Activated T-helper 17 cell treated with anti-CD3 and anti-CD28 coated beads, Interleukin-2, amount 50 U/mL, for 72 hours (primary cell): ENCODE measurements around the gene SHC4. TPM values are rescaled to one million over a fixed set of nuclear protein-coding genes. Genes with fewer than 3 reads are reported as not detected.

Experiments
- ATAC-seq: fragments of 150-1000 bp; cut with Tn5 transposase; replicated peaks from 2 replicates; pipeline ENCODE4 v1.10.0; 2021; ENCODE audit warnings: mild to moderate bottlenecking, moderate library complexity
- H3K27ac Mint-ChIP-seq: one replicate; pipeline ENCODE4 v1.8.0; 2022; ENCODE audit warnings: mixed read lengths
- H3K27me3 Mint-ChIP-seq: one replicate; pipeline ENCODE4 v1.8.0; 2022; ENCODE audit warnings: mixed read lengths
- H3K36me3 Mint-ChIP-seq: one replicate; pipeline ENCODE4 v1.8.0; 2022; ENCODE audit warnings: low read depth, mild to moderate bottlenecking, mixed read lengths
- H3K4me1 Mint-ChIP-seq: one replicate; pipeline ENCODE4 v1.8.0; 2022; ENCODE audit warnings: mixed read lengths
- H3K4me3 Mint-ChIP-seq: one replicate; pipeline ENCODE4 v1.8.0; 2022; ENCODE audit warnings: mild to moderate bottlenecking, mixed read lengths
- H3K9me3 Mint-ChIP-seq: one replicate; pipeline ENCODE4 v1.8.0; 2022; ENCODE audit warnings: mixed read lengths
- total RNA-seq, 2 donors: library from RNA; stranded (reverse); gene quantifications; one replicate each; pipeline ENCODE4 v1.2.3, GENCODE V29; 2022

SHC4 gene
- total RNA-seq, 2 donors from 2014 or later: 1.0 TPM

GRCh38 chr15:48955370-48955769, 8.3 kb downstream of the SHC4 start:
- Mint-ChIP-seq H3K9me3 (no peaks in the 10 kb centered on the region), H3K27ac (no peak overlapping the region), H3K4me3 (no peak overlapping the region), H3K36me3 (no peaks in the 10 kb centered on the region), H3K4me1 (no peaks in the 10 kb centered on the region), H3K27me3 (peaks cover 26% of the 10 kb centered on the region)
- ATAC-seq: no peak

- H3K27ac Mint-ChIP-seq: no peak overlapping the region
- ATAC-seq: no peak
These were observed 9.2 kb downstream of the SHC4 start for GRCh38 chr15:48954538-48954937.

GRCh38 chr15:48946840-48947187, 16.9 kb downstream of the SHC4 start:
- no peaks in the 10 kb centered on the region for H3K9me3 Mint-ChIP-seq
- H3K4me3 Mint-ChIP-seq: no peak overlapping the region
- no peaks in the 10 kb centered on the region for H3K4me1 Mint-ChIP-seq
- H3K27ac Mint-ChIP-seq: peak overlapping the region; percentile 43
- peaks cover 22% of the 10 kb centered on the region for H3K27me3 Mint-ChIP-seq
- no peaks in the 10 kb centered on the region for H3K36me3 Mint-ChIP-seq
- ATAC-seq: no peak

More at GRCh38 chr15:48954538-48954937, 9.2 kb downstream of the SHC4 start:
- H3K4me3 Mint-ChIP-seq: no peak overlapping the region
- H3K27me3 Mint-ChIP-seq: peaks cover 27% of the 10 kb centered on the region
- H3K9me3 Mint-ChIP-seq: no peaks in the 10 kb centered on the region
- H3K36me3 Mint-ChIP-seq: no peaks in the 10 kb centered on the region
- H3K4me1 Mint-ChIP-seq: no peaks in the 10 kb centered on the region

GRCh38 chr15:48946074-48946839, 17.5 kb downstream of the SHC4 start:
- Mint-ChIP-seq H3K27me3 (peaks cover 24% of the 10 kb centered on the region), H3K36me3 (no peaks in the 10 kb centered on the region), H3K27ac (peak overlapping the region; percentile 43), H3K4me3 (no peak overlapping the region), H3K4me1 (peaks cover 1% of the 10 kb centered on the region), H3K9me3 (no peaks in the 10 kb centered on the region)
- peak; percentile 96 for ATAC-seq

GRCh38 chr15:48945386-48945785, 18.3 kb downstream of the SHC4 start:
- no peaks in the 10 kb centered on the region for H3K9me3 Mint-ChIP-seq
- no peaks in the 10 kb centered on the region for H3K36me3 Mint-ChIP-seq
- ATAC-seq: no peak
- peaks cover 7% of the 10 kb centered on the region for H3K4me1 Mint-ChIP-seq
- peaks cover 21% of the 10 kb centered on the region for H3K27me3 Mint-ChIP-seq
- no peak overlapping the region for H3K4me3 Mint-ChIP-seq
- H3K27ac Mint-ChIP-seq: no peak overlapping the region

- peaks cover 28% of the 10 kb centered on the region for H3K27me3 Mint-ChIP-seq
- no peaks in the 10 kb centered on the region for H3K9me3 Mint-ChIP-seq
- H3K36me3 Mint-ChIP-seq: no peaks in the 10 kb centered on the region
- no peak overlapping the region for H3K27ac Mint-ChIP-seq
- H3K4me3 Mint-ChIP-seq: no peak overlapping the region
- H3K4me1 Mint-ChIP-seq: peaks cover 7% of the 10 kb centered on the region
- no peak for ATAC-seq
These were observed 21.8 kb downstream of the SHC4 start for GRCh38 chr15:48941904-48942303.

- Mint-ChIP-seq H3K9me3 (no peaks in the 10 kb centered on the region), H3K27ac (peak overlapping the region; percentile 39), H3K36me3 (no peaks in the 10 kb centered on the region), H3K4me1 (peaks cover 7% of the 10 kb centered on the region), H3K4me3 (peak overlapping the region; percentile 35), H3K27me3 (peaks cover 34% of the 10 kb centered on the region)
- ATAC-seq: peak; percentile 93
These were observed 23.2 kb downstream of the SHC4 start for GRCh38 chr15:48940508-48940907.

- Mint-ChIP-seq H3K36me3 (no peaks in the 10 kb centered on the region), H3K9me3 (no peaks in the 10 kb centered on the region), H3K4me1 (peaks cover 7% of the 10 kb centered on the region), H3K27ac (no peak overlapping the region), H3K4me3 (no peak overlapping the region), H3K27me3 (peaks cover 42% of the 10 kb centered on the region)
- ATAC-seq: no peak
These were observed 24.1 kb downstream of the SHC4 start for GRCh38 chr15:48939648-48940047.

GRCh38 chr15:48937886-48938285, 25.8 kb downstream of the SHC4 start:
- ATAC-seq: no peak
- peaks cover 7% of the 10 kb centered on the region for H3K4me1 Mint-ChIP-seq

GRCh38 chr15:48936666-48937065, 27.1 kb downstream of the SHC4 start:
- Mint-ChIP-seq H3K4me1 (peaks cover 7% of the 10 kb centered on the region), H3K36me3 (no peaks in the 10 kb centered on the region), H3K9me3 (no peaks in the 10 kb centered on the region), H3K4me3 (no peak overlapping the region), H3K27me3 (peaks cover 39% of the 10 kb centered on the region), H3K27ac (no peak overlapping the region)
- no peak for ATAC-seq

More at GRCh38 chr15:48937886-48938285, 25.8 kb downstream of the SHC4 start:
- Mint-ChIP-seq H3K4me3 (no peak overlapping the region), H3K27me3 (peaks cover 37% of the 10 kb centered on the region), H3K9me3 (no peaks in the 10 kb centered on the region), H3K36me3 (no peaks in the 10 kb centered on the region), H3K27ac (no peak overlapping the region)

GRCh38 chr15:48935236-48935635, 28.5 kb downstream of the SHC4 start:
- Mint-ChIP-seq H3K27me3 (peaks cover 34% of the 10 kb centered on the region), H3K4me1 (no peaks in the 10 kb centered on the region), H3K36me3 (no peaks in the 10 kb centered on the region), H3K27ac (no peak overlapping the region), H3K9me3 (no peaks in the 10 kb centered on the region), H3K4me3 (no peak overlapping the region)
- ATAC-seq: no peak

- Mint-ChIP-seq H3K4me1 (peaks cover 22% of the 10 kb centered on the region), H3K36me3 (no peaks in the 10 kb centered on the region), H3K27me3 (peaks cover 31% of the 10 kb centered on the region), H3K27ac (no peak overlapping the region), H3K4me3 (no peak overlapping the region), H3K9me3 (peaks cover 3% of the 10 kb centered on the region)
- peak; percentile 42 for ATAC-seq
These were observed 33.0 kb downstream of the SHC4 start for GRCh38 chr15:48930735-48931134.

- Mint-ChIP-seq H3K27me3 (peaks cover 26% of the 10 kb centered on the region), H3K4me3 (peak overlapping the region; percentile 41), H3K27ac (peak overlapping the region; percentile 86), H3K36me3 (no peaks in the 10 kb centered on the region), H3K4me1 (peaks cover 30% of the 10 kb centered on the region), H3K9me3 (peaks cover 6% of the 10 kb centered on the region)
- no peak for ATAC-seq
These were observed 34.1 kb downstream of the SHC4 start for GRCh38 chr15:48929661-48930060.

- peak overlapping the region; percentile 86 for H3K27ac Mint-ChIP-seq
- H3K9me3 Mint-ChIP-seq: peaks cover 6% of the 10 kb centered on the region
- H3K4me3 Mint-ChIP-seq: peak overlapping the region; percentile 41
- peaks cover 30% of the 10 kb centered on the region for H3K4me1 Mint-ChIP-seq
- H3K36me3 Mint-ChIP-seq: no peaks in the 10 kb centered on the region
- H3K27me3 Mint-ChIP-seq: peaks cover 26% of the 10 kb centered on the region
- ATAC-seq: peak; percentile 79
These were observed 34.7 kb downstream of the SHC4 start for GRCh38 chr15:48928877-48929538.

GRCh38 chr15:48925714-48926223, 38.0 kb downstream of the SHC4 start:
- H3K4me3 Mint-ChIP-seq: peak overlapping the region; percentile 46
- H3K36me3 Mint-ChIP-seq: no peaks in the 10 kb centered on the region
- H3K27me3 Mint-ChIP-seq: peaks cover 24% of the 10 kb centered on the region
- peaks cover 6% of the 10 kb centered on the region for H3K9me3 Mint-ChIP-seq
- ATAC-seq: peak; percentile 63
- H3K27ac Mint-ChIP-seq: peak overlapping the region; percentile 87
- peaks cover 30% of the 10 kb centered on the region for H3K4me1 Mint-ChIP-seq
